ENCODE results near the gene GABARAPL2.

GABARAPL2 gene

GRCh38 chr16:75552951-75553350 lies 13.2 kb upstream of the GABARAPL2 start:
- Histone ChIP-seq H3K9me3 (ENCODE audit: severe bottlenecking) (no peaks in the 10 kb centered on the region), H3K27me3 (ENCODE audit: insufficient read depth, poor library complexity, severe bottlenecking) (no peaks in the 10 kb centered on the region), H3K36me3 (ENCODE audit: low read depth) (no peaks in the 10 kb centered on the region), H3K4me1 (ENCODE audit: insufficient read depth, poor library complexity, severe bottlenecking) (peaks cover 7% of the 10 kb centered on the region), H3K4me3 (ENCODE audit: severe bottlenecking) (no peak overlapping the region), H3K27ac (ENCODE audit: poor library complexity, severe bottlenecking) (no peak overlapping the region)
- ATAC-seq (ENCODE audit: low read depth) (no peak), DNase-seq (ENCODE audit: low spot score) (no peak)
- TF ChIP-seq, protein P1, sequence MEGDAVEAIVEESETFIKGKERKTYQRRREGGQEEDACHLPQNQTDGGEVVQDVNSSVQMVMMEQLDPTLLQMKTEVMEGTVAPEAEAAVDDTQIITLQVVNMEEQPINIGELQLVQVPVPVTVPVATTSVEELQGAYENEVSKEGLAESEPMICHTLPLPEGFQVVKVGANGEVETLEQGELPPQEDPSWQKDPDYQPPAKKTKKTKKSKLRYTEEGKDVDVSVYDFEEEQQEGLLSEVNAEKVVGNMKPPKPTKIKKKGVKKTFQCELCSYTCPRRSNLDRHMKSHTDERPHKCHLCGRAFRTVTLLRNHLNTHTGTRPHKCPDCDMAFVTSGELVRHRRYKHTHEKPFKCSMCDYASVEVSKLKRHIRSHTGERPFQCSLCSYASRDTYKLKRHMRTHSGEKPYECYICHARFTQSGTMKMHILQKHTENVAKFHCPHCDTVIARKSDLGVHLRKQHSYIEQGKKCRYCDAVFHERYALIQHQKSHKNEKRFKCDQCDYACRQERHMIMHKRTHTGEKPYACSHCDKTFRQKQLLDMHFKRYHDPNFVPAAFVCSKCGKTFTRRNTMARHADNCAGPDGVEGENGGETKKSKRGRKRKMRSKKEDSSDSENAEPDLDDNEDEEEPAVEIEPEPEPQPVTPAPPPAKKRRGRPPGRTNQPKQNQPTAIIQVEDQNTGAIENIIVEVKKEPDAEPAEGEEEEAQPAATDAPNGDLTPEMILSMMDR (IDR thresholded peaks at IDR 0.05; ENCODE audit: poor library complexity, severe bottlenecking): no peak

GRCh38 chr16:75555213-75555706 lies 10.9 kb upstream of the GABARAPL2 start:
- Histone ChIP-seq H3K27me3 (ENCODE audit: insufficient read depth, poor library complexity, severe bottlenecking) (no peaks in the 10 kb centered on the region), H3K4me1 (ENCODE audit: insufficient read depth, poor library complexity, severe bottlenecking) (peaks cover 7% of the 10 kb centered on the region), H3K9me3 (ENCODE audit: severe bottlenecking) (no peaks in the 10 kb centered on the region), H3K4me3 (ENCODE audit: severe bottlenecking) (peak overlapping the region; percentile 55), H3K27ac (ENCODE audit: poor library complexity, severe bottlenecking) (peak overlapping the region; percentile 58), H3K36me3 (ENCODE audit: low read depth) (no peaks in the 10 kb centered on the region)
- peak; percentile 95 for DNase-seq (ENCODE audit: low spot score)
- peak; percentile 84 for ATAC-seq (ENCODE audit: low read depth)
- TF ChIP-seq, protein P1 (IDR thresholded peaks at IDR 0.05; ENCODE audit: poor library complexity, severe bottlenecking): peak; percentile 2

DNA sequence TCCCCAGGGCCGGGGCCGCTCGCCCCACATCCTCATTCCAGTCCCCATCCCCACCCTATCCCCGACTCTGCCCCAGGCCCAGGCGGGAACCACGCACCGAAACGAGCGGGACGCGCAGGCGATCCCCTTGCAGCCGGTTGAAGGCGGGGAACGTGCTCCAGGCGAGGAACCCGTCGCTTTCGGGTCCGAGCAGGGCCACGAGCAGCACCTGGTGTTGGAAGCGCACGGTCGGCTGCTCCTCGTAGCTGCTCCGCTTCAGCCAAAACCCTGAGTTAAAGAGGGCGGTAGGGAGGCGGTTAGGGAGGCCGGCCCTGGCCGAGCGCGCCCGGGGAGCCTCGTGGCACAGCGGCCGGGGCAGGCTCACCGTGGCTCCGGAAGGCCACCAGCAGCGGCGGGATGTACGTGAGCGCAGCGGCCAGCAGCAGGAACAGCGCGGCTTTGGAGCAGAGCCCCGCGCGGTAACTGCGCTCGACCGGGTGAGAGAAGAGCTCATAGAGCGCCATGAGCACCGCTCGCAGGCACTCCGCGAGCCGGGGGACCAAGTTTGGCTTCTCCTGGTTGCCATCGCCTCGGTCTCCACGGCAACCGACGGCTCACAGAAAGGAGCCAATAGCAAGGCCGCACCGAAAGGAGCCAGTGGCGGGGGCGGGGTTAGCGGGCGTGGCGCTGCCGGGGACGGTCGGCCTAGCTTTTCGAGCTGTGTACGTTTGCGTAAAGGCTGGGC lies 10.3 kb upstream of the GABARAPL2 start, which contains the start of gene TMEM231:
Gene TMEM231, minus strand, starts transcription at position 546 of the 724 bp plus-strand sequence. Its CDS starts 43 bp downstream, at position 503.
- peak within 1 kb of the TSS; percentile 55 for H3K4me3 ChIP-seq (ENCODE audit: severe bottlenecking)
- no peaks in the 10 kb centered on the region for H3K36me3 ChIP-seq (ENCODE audit: low read depth)
- TF ChIP-seq, protein P1 (IDR thresholded peaks at IDR 0.05; ENCODE audit: poor library complexity, severe bottlenecking): no peak
- H3K27ac ChIP-seq (ENCODE audit: poor library complexity, severe bottlenecking): peak within 1 kb of the TSS; percentile 58
- DNase-seq (ENCODE audit: low spot score) (peak; percentile 98), ATAC-seq (ENCODE audit: low read depth) (peak; percentile 90)
- peaks cover 7% of the 10 kb centered on the region for H3K4me1 ChIP-seq (ENCODE audit: insufficient read depth, poor library complexity, severe bottlenecking)
- no peaks in the 10 kb centered on the region for H3K9me3 ChIP-seq (ENCODE audit: severe bottlenecking)
- H3K27me3 ChIP-seq (ENCODE audit: insufficient read depth, poor library complexity, severe bottlenecking): no peaks in the 10 kb centered on the region

DNA sequence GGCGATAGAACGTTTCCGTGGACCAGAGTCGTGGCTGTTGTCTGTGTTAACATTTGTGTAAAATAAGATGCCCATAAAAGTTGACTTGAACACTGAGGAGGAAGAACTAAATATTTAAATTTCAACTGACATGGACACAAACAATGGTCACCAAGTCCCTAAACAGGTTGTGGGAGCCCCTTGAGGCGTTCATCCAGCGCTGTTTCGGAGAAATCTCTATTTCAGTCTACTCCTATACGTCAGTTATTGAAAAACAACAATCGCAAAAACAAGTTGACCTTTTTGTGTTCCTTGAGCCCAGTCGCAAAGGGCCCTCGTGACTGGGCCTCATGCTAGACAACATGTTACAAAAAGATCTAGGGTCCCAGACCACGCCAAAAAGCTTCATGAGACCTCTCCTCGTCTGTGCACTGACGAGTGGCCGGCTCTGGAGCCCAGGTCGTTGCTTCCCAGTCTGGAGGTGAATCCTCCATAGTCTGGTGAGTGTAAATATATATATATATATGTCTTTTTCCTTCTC lies 9.7 kb upstream of the GABARAPL2 start:
- Histone ChIP-seq H3K9me3 (ENCODE audit: severe bottlenecking) (no peaks in the 10 kb centered on the region), H3K27me3 (ENCODE audit: insufficient read depth, poor library complexity, severe bottlenecking) (no peaks in the 10 kb centered on the region), H3K4me1 (ENCODE audit: insufficient read depth, poor library complexity, severe bottlenecking) (peaks cover 7% of the 10 kb centered on the region), H3K36me3 (ENCODE audit: low read depth) (no peaks in the 10 kb centered on the region), H3K4me3 (ENCODE audit: severe bottlenecking) (peak overlapping the region; percentile 55), H3K27ac (ENCODE audit: poor library complexity, severe bottlenecking) (peak overlapping the region; percentile 58)
- TF ChIP-seq, protein P1 (IDR thresholded peaks at IDR 0.05; ENCODE audit: poor library complexity, severe bottlenecking): no peak
- ATAC-seq (ENCODE audit: low read depth): no peak
- DNase-seq (ENCODE audit: low spot score): no peak

All from RWPE2 (cell line).